ENCODE measurements around the gene PRELID3B.

The PRELID3B gene

DNA sequence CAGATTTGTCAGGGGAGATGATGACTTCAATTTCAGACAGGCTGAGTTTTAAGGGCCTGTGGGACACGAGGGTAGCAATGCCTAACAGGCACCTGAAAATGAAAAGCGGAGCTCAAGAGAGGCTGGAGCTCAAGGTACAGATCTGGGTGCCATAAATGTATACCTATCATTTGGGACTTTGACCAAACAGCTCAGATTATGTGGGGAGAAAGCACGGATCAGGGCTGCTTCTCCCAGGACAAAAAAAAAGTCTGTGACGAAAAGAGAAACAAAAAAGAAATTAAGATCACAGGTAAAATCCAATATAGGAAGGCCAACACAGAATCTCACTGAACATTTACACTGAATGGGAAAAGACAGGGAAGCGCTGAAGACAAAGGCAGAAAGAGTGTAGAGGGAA is 1.9 kb downstream of the PRELID3B start:
- H3K4me3 ChIP-seq (ENCODE audit: insufficient read depth, low read length, poor library complexity, severe bottlenecking) = peak overlapping the region; percentile 89
- no peaks in the 10 kb centered on the region for H3K9me3 ChIP-seq (ENCODE audit: insufficient read depth, low read length)
- H3K9me2 ChIP-seq (replicated peaks; ENCODE audit: insufficient read depth, low read length) = no peaks in the 10 kb centered on the region
- H3F3A ChIP-seq (ENCODE audit: insufficient read depth) = peaks cover 34% of the 10 kb centered on the region
- H3K9ac ChIP-seq (ENCODE audit: low read length) = peak overlapping the region; percentile 94
- no peaks in the 10 kb centered on the region for H3K27me3 ChIP-seq (ENCODE audit: low read length)
- peaks cover 23% of the 10 kb centered on the region; the same call in 1 of the 2 replicates for H4K20me1 ChIP-seq (ENCODE audit: low read depth, low read length)
- peaks cover 26% of the 10 kb centered on the region; the same call in 1 of the 2 replicates for H3K36me3 ChIP-seq (ENCODE audit: low read length)
- H2AFZ ChIP-seq (ENCODE audit: low read depth, low read length, severe bottlenecking) = no peak overlapping the region
- no peak overlapping the region for H3K27ac ChIP-seq (ENCODE audit: low read depth, low read length)
- TF ChIP-seq, protein P1, sequence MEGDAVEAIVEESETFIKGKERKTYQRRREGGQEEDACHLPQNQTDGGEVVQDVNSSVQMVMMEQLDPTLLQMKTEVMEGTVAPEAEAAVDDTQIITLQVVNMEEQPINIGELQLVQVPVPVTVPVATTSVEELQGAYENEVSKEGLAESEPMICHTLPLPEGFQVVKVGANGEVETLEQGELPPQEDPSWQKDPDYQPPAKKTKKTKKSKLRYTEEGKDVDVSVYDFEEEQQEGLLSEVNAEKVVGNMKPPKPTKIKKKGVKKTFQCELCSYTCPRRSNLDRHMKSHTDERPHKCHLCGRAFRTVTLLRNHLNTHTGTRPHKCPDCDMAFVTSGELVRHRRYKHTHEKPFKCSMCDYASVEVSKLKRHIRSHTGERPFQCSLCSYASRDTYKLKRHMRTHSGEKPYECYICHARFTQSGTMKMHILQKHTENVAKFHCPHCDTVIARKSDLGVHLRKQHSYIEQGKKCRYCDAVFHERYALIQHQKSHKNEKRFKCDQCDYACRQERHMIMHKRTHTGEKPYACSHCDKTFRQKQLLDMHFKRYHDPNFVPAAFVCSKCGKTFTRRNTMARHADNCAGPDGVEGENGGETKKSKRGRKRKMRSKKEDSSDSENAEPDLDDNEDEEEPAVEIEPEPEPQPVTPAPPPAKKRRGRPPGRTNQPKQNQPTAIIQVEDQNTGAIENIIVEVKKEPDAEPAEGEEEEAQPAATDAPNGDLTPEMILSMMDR (IDR thresholded peaks at IDR 0.05; ENCODE audit: insufficient read depth, low read length, poor library complexity, severe bottlenecking) = no peak
- TF ChIP-seq EZH2phosphoT487 (conservative IDR thresholded peaks at IDR 0.05; ENCODE audit: low read length) = no peak
- peaks cover 59% of the 10 kb centered on the region for H3K79me2 ChIP-seq (ENCODE audit: insufficient read depth, low read length)
- peak overlapping the region; percentile 93 for H3K4me2 ChIP-seq (ENCODE audit: low read depth, low read length, poor library complexity, severe bottlenecking)

- H3K36me3 ChIP-seq (ENCODE audit: low read length) = peaks cover 35% of the 10 kb centered on the region; the same call in 1 of the 2 replicates
- peak overlapping the region; percentile 20 for H3K4me3 ChIP-seq (ENCODE audit: insufficient read depth, low read length, poor library complexity, severe bottlenecking)
- TF ChIP-seq, protein P1 (IDR thresholded peaks at IDR 0.05; ENCODE audit: insufficient read depth, low read length, poor library complexity, severe bottlenecking) = no peak
- TF ChIP-seq EZH2phosphoT487 (conservative IDR thresholded peaks at IDR 0.05; ENCODE audit: low read length) = no peak
- H3K9me2 ChIP-seq (replicated peaks; ENCODE audit: insufficient read depth, low read length) = no peaks in the 10 kb centered on the region
- H3K79me2 ChIP-seq (ENCODE audit: insufficient read depth, low read length) = peaks cover 59% of the 10 kb centered on the region
- no peaks in the 10 kb centered on the region for H3K27me3 ChIP-seq (ENCODE audit: low read length)
- no peaks in the 10 kb centered on the region for H3K9me3 ChIP-seq (ENCODE audit: insufficient read depth, low read length)
- H3K27ac ChIP-seq (ENCODE audit: low read depth, low read length) = peak overlapping the region; percentile 1; the same call in 1 of the 2 replicates
- H3K4me2 ChIP-seq (ENCODE audit: low read depth, low read length, poor library complexity, severe bottlenecking) = peak overlapping the region; percentile 93
- peaks cover 23% of the 10 kb centered on the region; the same call in 1 of the 2 replicates for H4K20me1 ChIP-seq (ENCODE audit: low read depth, low read length)
- H2AFZ ChIP-seq (ENCODE audit: low read depth, low read length, severe bottlenecking) = no peak overlapping the region
- H3F3A ChIP-seq (ENCODE audit: insufficient read depth) = peaks cover 43% of the 10 kb centered on the region
- peak overlapping the region; percentile 94; the same call in 1 of the 2 replicates for H3K9ac ChIP-seq (ENCODE audit: low read length)
These were observed 3.4 kb downstream of the PRELID3B start for GRCh38 chr20:59039233-59039632.

- Histone ChIP-seq H3K4me2 (ENCODE audit: low read depth, low read length, poor library complexity, severe bottlenecking) (no peak overlapping the region), H3K9me2 (replicated peaks; ENCODE audit: insufficient read depth, low read length) (no peaks in the 10 kb centered on the region), H3K9ac (ENCODE audit: low read length) (no peak overlapping the region), H3K27me3 (ENCODE audit: low read length) (no peaks in the 10 kb centered on the region), H3K27ac (ENCODE audit: low read depth, low read length) (no peak overlapping the region), H2AFZ (ENCODE audit: low read depth, low read length, severe bottlenecking) (no peak overlapping the region), H3K9me3 (ENCODE audit: insufficient read depth, low read length) (no peaks in the 10 kb centered on the region), H3K79me2 (ENCODE audit: insufficient read depth, low read length) (peaks cover 56% of the 10 kb centered on the region), H3K36me3 (ENCODE audit: low read length) (peaks cover 39% of the 10 kb centered on the region), H4K20me1 (ENCODE audit: low read depth, low read length) (peaks cover 23% of the 10 kb centered on the region; the same call in 1 of the 2 replicates), H3K4me3 (ENCODE audit: insufficient read depth, low read length, poor library complexity, severe bottlenecking) (no peak overlapping the region), H3F3A (ENCODE audit: insufficient read depth) (peaks cover 50% of the 10 kb centered on the region)
- TF ChIP-seq EZH2phosphoT487 (conservative IDR thresholded peaks at IDR 0.05; ENCODE audit: low read length) = no peak
- TF ChIP-seq, protein P1 (IDR thresholded peaks at IDR 0.05; ENCODE audit: insufficient read depth, low read length, poor library complexity, severe bottlenecking) = no peak
These were observed 5.2 kb downstream of the PRELID3B start for GRCh38 chr20:59037386-59037785.
